ENCODE data around the gene CYB561. TPM values are rescaled to one million over a fixed set of nuclear protein-coding genes. Genes with fewer than 3 reads are reported as not detected.

The CYB561 gene
- total RNA-seq, 1 donor from 2014 or later: 24.5 TPM

DNA sequence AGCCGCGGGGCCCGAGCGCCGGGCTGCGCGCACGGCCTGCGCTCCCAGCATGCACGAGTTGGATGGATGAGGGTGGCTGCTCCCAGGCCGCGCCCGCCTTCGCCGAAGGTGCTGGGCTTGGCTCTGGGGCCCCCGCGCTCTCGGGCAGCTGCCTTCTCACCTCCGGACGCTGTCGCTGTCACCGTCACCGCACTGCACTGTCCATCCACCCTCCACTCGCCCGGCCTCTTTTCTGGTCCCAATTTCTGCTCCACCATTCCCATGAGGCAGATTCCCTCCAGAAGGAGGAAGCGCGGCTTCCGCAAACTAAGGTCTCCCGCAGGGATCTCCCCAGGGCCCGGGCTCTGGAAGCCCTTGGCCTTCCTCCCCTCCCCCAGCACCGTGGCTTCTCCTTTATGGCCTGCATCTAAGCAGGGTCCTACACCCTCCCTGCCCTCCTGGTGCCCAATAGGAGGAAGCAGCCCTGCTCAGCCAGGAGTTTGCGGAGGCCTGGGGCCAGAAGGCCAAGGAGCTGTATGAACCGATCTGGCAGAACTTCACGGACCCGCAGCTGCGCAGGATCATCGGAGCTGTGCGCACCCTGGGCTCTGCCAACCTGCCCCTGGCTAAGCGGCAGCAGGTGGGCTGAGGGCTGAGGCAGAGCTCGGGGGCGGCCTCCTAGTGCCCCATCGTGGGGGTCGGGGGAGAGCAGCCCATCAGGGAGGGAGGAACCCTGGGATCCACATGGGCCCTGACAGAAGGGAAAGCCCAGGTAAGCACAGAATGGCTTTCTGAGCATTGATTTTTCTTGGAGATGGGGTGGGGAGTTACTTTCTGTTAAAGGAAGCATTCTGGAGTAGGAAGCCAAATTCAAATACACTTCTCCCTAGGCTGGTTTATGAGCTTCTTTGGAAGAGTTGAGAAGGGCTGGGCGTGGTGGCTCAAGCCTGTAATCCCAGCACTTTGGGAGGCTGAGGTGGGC, 31.7 kb upstream of the CYB561 start:
- FAIRE-seq: no peak
- Histone ChIP-seq H3K36me3 (ENCODE audit: control insufficient read depth, insufficient read depth, low read length) (no peaks in the 10 kb centered on the region), H3K4me3 (ENCODE audit: low read depth, low read length) (peak overlapping the region; percentile 12), H3K27me3 (ENCODE audit: control insufficient read depth, insufficient read depth, low read length) (peaks cover 3% of the 10 kb centered on the region)
- TF ChIP-seq, protein P1, sequence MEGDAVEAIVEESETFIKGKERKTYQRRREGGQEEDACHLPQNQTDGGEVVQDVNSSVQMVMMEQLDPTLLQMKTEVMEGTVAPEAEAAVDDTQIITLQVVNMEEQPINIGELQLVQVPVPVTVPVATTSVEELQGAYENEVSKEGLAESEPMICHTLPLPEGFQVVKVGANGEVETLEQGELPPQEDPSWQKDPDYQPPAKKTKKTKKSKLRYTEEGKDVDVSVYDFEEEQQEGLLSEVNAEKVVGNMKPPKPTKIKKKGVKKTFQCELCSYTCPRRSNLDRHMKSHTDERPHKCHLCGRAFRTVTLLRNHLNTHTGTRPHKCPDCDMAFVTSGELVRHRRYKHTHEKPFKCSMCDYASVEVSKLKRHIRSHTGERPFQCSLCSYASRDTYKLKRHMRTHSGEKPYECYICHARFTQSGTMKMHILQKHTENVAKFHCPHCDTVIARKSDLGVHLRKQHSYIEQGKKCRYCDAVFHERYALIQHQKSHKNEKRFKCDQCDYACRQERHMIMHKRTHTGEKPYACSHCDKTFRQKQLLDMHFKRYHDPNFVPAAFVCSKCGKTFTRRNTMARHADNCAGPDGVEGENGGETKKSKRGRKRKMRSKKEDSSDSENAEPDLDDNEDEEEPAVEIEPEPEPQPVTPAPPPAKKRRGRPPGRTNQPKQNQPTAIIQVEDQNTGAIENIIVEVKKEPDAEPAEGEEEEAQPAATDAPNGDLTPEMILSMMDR (IDR thresholded peaks at IDR 0.05; ENCODE audit: insufficient read depth, low read length, severe bottlenecking): no peak
- no peak for DNase-seq (ENCODE audit: low read depth)

DNA sequence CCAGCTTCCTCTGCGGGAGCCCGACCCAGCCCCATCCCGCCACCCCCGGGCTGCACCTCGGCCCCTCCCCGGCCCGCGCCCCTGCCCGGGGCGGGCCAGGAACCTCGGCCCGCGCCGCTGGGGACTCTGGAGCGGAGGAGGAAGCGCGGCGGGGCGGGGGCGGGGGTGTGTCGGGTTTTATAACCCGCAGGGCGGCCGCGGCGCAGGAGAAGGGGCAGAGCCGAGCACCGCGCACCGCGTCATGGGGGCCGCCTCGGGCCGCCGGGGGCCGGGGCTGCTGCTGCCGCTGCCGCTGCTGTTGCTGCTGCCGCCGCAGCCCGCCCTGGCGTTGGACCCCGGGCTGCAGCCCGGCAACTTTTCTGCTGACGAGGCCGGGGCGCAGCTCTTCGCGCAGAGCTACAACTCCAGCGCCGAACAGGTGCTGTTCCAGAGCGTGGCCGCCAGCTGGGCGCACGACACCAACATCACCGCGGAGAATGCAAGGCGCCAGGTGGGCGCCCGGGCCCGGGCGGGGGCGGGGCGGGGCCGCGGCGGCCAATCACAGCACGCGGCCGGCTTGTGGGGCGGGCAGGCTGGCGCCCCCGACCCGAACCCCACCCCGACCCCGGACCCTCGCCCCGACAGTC, 30.9 kb upstream of the CYB561 start, which contains the start of gene ACE:
ACE (plus strand) TSS at position 208 of the 626 bp plus-strand sequence; CDS start at position 242, 34 bp downstream.
- Histone ChIP-seq H3K4me3 (ENCODE audit: low read depth, low read length) (peak within 1 kb of the TSS; percentile 18), H3K27me3 (ENCODE audit: control insufficient read depth, insufficient read depth, low read length) (peaks cover 3% of the 10 kb centered on the region), H3K36me3 (ENCODE audit: control insufficient read depth, insufficient read depth, low read length) (no peaks in the 10 kb centered on the region)
- no peak for FAIRE-seq
- TF ChIP-seq, protein P1 (IDR thresholded peaks at IDR 0.05; ENCODE audit: insufficient read depth, low read length, severe bottlenecking): no peak
- DNase-seq (ENCODE audit: low read depth): no peak

DNA sequence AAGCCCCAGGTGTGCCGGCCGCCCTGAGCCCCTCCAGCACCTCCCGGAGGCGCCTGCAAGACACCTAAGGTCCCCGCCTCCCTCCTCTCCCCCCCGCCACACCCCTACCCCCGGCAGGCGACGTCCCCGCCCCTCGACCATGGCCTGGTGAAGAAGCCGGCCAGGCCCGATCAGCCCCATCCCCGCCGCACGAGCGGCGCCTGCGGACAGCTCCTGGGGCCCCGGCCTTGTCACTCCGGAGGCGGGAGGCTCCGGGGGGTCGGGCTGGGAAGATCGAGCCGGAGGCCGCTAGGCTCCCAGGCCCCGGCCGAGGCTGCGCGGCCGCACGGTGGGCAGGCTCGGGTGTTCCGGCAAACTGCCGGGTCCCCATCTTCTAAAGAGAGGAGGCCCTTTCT, 30.4 kb upstream of the CYB561 start:
- Histone ChIP-seq H3K27me3 (ENCODE audit: control insufficient read depth, insufficient read depth, low read length) (peaks cover 3% of the 10 kb centered on the region), H3K36me3 (ENCODE audit: control insufficient read depth, insufficient read depth, low read length) (no peaks in the 10 kb centered on the region), H3K4me3 (ENCODE audit: low read depth, low read length) (peak overlapping the region; percentile 18)
- TF ChIP-seq, protein P1 (IDR thresholded peaks at IDR 0.05; ENCODE audit: insufficient read depth, low read length, severe bottlenecking): no peak
- DNase-seq (ENCODE audit: low read depth) (no peak), FAIRE-seq (no peak)

DNA sequence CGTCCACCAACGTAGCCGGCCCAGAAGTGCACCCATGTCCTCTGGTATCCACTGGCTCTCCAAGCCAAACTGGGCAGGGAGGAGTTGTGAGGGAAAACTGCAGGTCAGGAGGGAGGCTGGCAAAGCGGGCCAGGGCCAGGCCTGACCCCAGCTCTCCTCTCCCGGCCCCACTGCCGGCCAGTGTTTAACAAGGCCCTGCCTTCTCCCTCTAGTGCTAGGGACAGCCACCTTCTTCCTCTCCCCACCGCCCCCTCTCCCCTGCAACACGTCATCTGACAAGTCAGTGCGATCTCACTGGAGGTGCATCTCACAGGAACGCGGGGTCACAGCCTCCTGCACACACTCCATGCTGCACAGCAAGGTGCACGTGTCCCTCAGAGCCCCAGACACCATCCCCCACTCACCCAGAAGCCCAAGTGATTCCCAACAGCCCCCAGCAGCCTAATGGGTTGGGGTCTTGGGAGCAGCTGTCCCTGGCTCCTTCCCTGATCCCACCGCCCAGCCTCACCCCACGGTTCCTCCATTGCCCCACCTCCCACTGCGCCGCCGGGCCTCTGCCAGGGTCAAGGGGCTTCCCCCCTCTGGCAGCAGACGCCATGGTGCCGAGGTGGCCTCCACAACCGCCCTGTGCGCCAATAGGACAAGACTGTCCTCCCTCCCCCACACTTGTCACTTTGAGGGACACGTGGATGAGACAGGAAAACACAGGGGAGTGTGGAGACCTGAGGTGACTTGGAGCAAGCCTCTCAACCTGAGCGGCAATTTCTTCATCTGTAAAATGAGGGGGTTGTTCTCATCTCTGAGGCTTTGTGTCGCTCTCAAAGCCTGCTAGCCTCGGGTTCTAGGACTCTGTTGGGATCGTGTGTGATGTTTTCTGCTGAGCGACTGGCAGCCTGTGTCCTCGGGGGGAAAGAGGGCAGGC, 29.6 kb upstream of the CYB561 start:
- DNase-seq (ENCODE audit: low read depth): no peak
- Histone ChIP-seq H3K4me3 (ENCODE audit: low read depth, low read length) (no peak overlapping the region), H3K36me3 (ENCODE audit: control insufficient read depth, insufficient read depth, low read length) (no peaks in the 10 kb centered on the region), H3K27me3 (ENCODE audit: control insufficient read depth, insufficient read depth, low read length) (peaks cover 3% of the 10 kb centered on the region)
- TF ChIP-seq, protein P1 (IDR thresholded peaks at IDR 0.05; ENCODE audit: insufficient read depth, low read length, severe bottlenecking): no peak
- no peak for FAIRE-seq

DNA sequence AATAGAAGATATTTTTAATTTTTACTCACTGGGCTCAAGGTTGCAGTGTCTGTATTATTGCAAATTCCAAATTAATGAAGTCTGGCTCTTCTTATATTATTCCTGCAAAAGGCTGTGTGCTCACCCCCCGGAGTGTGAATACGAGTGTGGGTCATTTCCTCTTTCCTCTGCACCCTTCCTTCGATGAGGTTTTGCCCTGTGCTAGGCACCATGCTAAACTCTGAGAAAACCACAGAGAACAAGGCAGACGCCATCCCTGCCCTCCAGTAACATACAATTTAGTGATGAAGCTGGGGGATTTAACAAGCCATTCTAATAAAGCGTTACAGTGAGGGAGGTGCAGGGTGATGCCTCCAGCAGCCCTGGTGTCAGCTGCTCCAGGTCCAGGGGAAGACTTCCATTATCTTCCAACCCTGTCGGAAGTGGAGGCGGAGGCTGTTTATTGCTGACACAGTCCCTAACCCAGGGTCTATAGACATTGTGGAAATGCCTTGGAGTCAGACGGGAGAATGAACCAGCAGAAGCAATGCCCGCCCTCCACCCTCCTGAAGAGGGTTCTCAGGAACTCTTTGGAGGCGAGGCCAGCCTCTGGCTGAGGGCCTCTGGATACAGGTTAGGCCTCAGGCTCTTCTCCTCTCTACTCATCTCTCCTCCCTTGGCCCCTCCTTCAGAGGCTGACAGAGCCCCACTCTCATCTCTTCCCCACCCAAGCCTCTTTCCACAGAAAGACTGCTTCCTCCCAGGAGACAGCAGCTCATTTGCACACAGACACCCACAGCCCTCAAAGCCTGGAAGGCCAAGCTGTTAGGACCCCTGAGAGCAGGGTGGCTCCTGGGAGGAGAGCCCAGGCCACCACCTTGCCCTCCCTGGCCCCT, 28.7 kb upstream of the CYB561 start:
- DNase-seq (ENCODE audit: low read depth) (no peak), FAIRE-seq (no peak)
- Histone ChIP-seq H3K36me3 (ENCODE audit: control insufficient read depth, insufficient read depth, low read length) (no peaks in the 10 kb centered on the region), H3K27me3 (ENCODE audit: control insufficient read depth, insufficient read depth, low read length) (peaks cover 3% of the 10 kb centered on the region), H3K4me3 (ENCODE audit: low read depth, low read length) (no peak overlapping the region)
- TF ChIP-seq, protein P1 (IDR thresholded peaks at IDR 0.05; ENCODE audit: insufficient read depth, low read length, severe bottlenecking): no peak

Data from bronchial epithelial cell (primary cell).